Stimulated activated naive CD4-positive, alpha-beta T cell treated with Interleukin-2 at 50 U/mL for 16 hours (primary cell): ENCODE measurements around the gene ZAR1.
"Not testable (repeated sequence)": the region's sequence is repeated elsewhere in the genome, so short reads cannot be mapped to it uniquely, and the experiment has no call there.

Source experiments
- DNase-seq: peaks from one replicate; lab custom pipeline; 2025; lab: John Stamatoyannopoulos, UW

ZAR1 gene

GRCh38 chr4:48490012-48490679, at the start of gene ZAR1:
ZAR1 (plus strand) TSS chr4:48490252; CDS start chr4:48490292, 40 bp downstream.
- DNase-seq = no peak

- not testable (repeated sequence) for DNase-seq
Measured at GRCh38 chr4:48440914-48441313, 49.1 kb upstream of the ZAR1 start.

- DNase-seq = no peak
Measured at GRCh38 chr4:48445704-48446103, 44.3 kb upstream of the ZAR1 start.

- no peak for DNase-seq
Measured at GRCh38 chr4:48446642-48447041, 43.4 kb upstream of the ZAR1 start.

GRCh38 chr4:48449151-48449550, 40.9 kb upstream of the ZAR1 start:
- DNase-seq = no peak

GRCh38 chr4:48450740-48451139, 39.3 kb upstream of the ZAR1 start:
- no peak for DNase-seq

GRCh38 chr4:48451656-48452055, 38.4 kb upstream of the ZAR1 start:
- not testable (repeated sequence) for DNase-seq

GRCh38 chr4:48454591-48454990, 35.5 kb upstream of the ZAR1 start:
- no peak for DNase-seq

- no peak for DNase-seq
Measured at GRCh38 chr4:48461000-48461399, 29.1 kb upstream of the ZAR1 start.

- DNase-seq = no peak
Measured at GRCh38 chr4:48462363-48462762, 27.7 kb upstream of the ZAR1 start.

- no peak for DNase-seq
Measured at GRCh38 chr4:48467442-48467841, 22.6 kb upstream of the ZAR1 start.

- no peak for DNase-seq
Measured at GRCh38 chr4:48467891-48468290, 22.2 kb upstream of the ZAR1 start.

- no peak for DNase-seq
Measured at GRCh38 chr4:48470137-48470536, 19.9 kb upstream of the ZAR1 start.

GRCh38 chr4:48470570-48470969, 19.5 kb upstream of the ZAR1 start:
- no peak for DNase-seq

GRCh38 chr4:48472794-48473193, 17.3 kb upstream of the ZAR1 start:
- no peak for DNase-seq

GRCh38 chr4:48475770-48476169, 14.3 kb upstream of the ZAR1 start:
- no peak for DNase-seq

- no peak for DNase-seq
Measured at GRCh38 chr4:48478273-48478672, 11.8 kb upstream of the ZAR1 start.

- no peak for DNase-seq
Measured at GRCh38 chr4:48481581-48481980, 8.5 kb upstream of the ZAR1 start.

- DNase-seq = no peak
Measured at GRCh38 chr4:48483006-48483776, 6.9 kb upstream of the ZAR1 start, which contains the start of gene SLC10A4. SLC10A4 (plus strand) TSS chr4:48483343; CDS start chr4:48483562, 219 bp downstream.

- DNase-seq = no peak
Measured at GRCh38 chr4:48483777-48484493, 6.1 kb upstream of the ZAR1 start.

GRCh38 chr4:48484494-48485168, 5.4 kb upstream of the ZAR1 start:
- DNase-seq = no peak

GRCh38 chr4:48489683-48490011, 405 bp upstream of the ZAR1 start:
- DNase-seq = no peak
